B cell (primary cell): ENCODE measurements around the gene BABAM2. TPM values are rescaled to one million over a fixed set of nuclear protein-coding genes. Genes with fewer than 3 reads are reported as not detected.

ENCODE experiments used
- ATAC-seq: fragments of 200-7000 bp; cut with Tn5 transposase; one replicate; pipeline ENCODE4 v1.10.0; 2021; ENCODE audit warnings: low read depth, mild to moderate bottlenecking, moderate number of reproducible peaks, moderate library complexity
- CTCF ChIA-PET: fragments of 350-600 bp; sonication (Branson Sonifier 250); formaldehyde crosslinking; loops from one replicate; lab custom pipeline; 2021; ENCODE audit warnings: antibody characterized with exemption, inconsistent platforms; lab: Charles Lee
- POLR2A ChIA-PET: fragments of 350-600 bp; sonication (Branson Sonifier 250); formaldehyde crosslinking; loops from one replicate; lab custom pipeline; 2021; ENCODE audit warnings: antibody characterized with exemption; lab: Charles Lee
- DNase-seq: peaks from one replicate; pipeline ENCODE4 v3.0.0; 2013
- H2AFZ ChIP-seq: 2 replicates; pipeline ENCODE4 v1.6.1; 2012; ENCODE audit warnings: mild to moderate bottlenecking, low read depth, low read length; ENCODE audit not compliant: insufficient read depth, poor library complexity, severe bottlenecking
- H3K27ac ChIP-seq, 2 donors: 1 replicate in 1 of 2; 2 replicates in 1 of 2; pipeline ENCODE4 v1.5.1; 2012 to 2013; ENCODE audit warnings: low read length in 2 of 2, mild to moderate bottlenecking in 2 of 2, moderate library complexity in 1 of 2
- H3K27me3 ChIP-seq, 4 experiments: fragments of 200-600 bp in 1 of 4; sonication (generic) in 1 of 4; replicated peaks in 1 of 4; 1 replicate in 2 of 4; 2 replicates in 2 of 4; pipeline versions ENCODE4 v1.6.1 to v1.7.0; 2013 to 2016; ENCODE audit warnings: low read length in 3 of 4, mild to moderate bottlenecking in 2 of 4, mixed read lengths in 1 of 4, moderate library complexity in 1 of 4; ENCODE audit not compliant: insufficient read depth in 4 of 4, control insufficient read depth in 3 of 4; ENCODE audit errors: control extremely low read depth in 1 of 4
- H3K36me3 ChIP-seq, 2 experiments: replicated peaks in 1 of 2; 1 replicate in 1 of 2; 2 replicates in 1 of 2; pipeline versions ENCODE4 v1.6.1 to v1.7.1; 2013; ENCODE audit warnings: low read length in 1 of 2; ENCODE audit not compliant: insufficient read depth in 2 of 2, control insufficient read depth in 1 of 2; ENCODE audit errors: control extremely low read depth in 1 of 2, extremely low read depth in 1 of 2
- H3K4me1 ChIP-seq, 2 donors: fragments of 200-600 bp in 1 of 2; sonication (generic) in 1 of 2; 1 replicate in 1 of 2; 2 replicates in 1 of 2; pipeline versions ENCODE4 v1.5.1 to v1.6.1; 2013 to 2017; ENCODE audit warnings: low read length in 2 of 2; ENCODE audit not compliant: control insufficient read depth in 2 of 2, insufficient read depth in 2 of 2
- H3K4me2 ChIP-seq: replicated peaks from 2 replicates; pipeline ENCODE3; 2012; ENCODE audit warnings: mild to moderate bottlenecking, low read depth, low read length; ENCODE audit not compliant: poor library complexity, severe bottlenecking
- H3K4me3 ChIP-seq, 5 experiments: fragments of 200-600 bp in 1 of 5; sonication (generic) in 1 of 5; 1 replicate in 3 of 5; 2 replicates in 2 of 5; pipeline versions ENCODE4 v1.5.1 to v1.7.0; 2011 to 2016; ENCODE audit warnings: low read length in 4 of 5, mild to moderate bottlenecking in 4 of 5, low read depth in 2 of 5, control low read depth in 1 of 5, moderate library complexity in 1 of 5; ENCODE audit not compliant: insufficient read depth in 1 of 5; ENCODE audit errors: control extremely low read depth in 1 of 5, extremely low read depth in 1 of 5
- H3K79me2 ChIP-seq: fragments of 200-600 bp; sonication (generic); one replicate; pipeline ENCODE4 v1.6.0; 2016; ENCODE audit warnings: low read length; ENCODE audit not compliant: control insufficient read depth, insufficient read depth
- H3K9ac ChIP-seq: fragments of 200-600 bp; sonication (generic); 2 replicates; pipeline ENCODE4 v1.6.1; 2017; ENCODE audit warnings: mild to moderate bottlenecking, low read length, moderate library complexity
- H3K9me3 ChIP-seq, 3 donors: one replicate each; pipeline versions ENCODE4 v1.6.1 to v1.7.1; 2013; ENCODE audit warnings: low read length in 2 of 3; ENCODE audit not compliant: control insufficient read depth in 2 of 3, insufficient read depth in 1 of 3; ENCODE audit errors: control extremely low read depth in 1 of 3
- H4K20me1 ChIP-seq: 2 replicates; pipeline ENCODE4 v1.6.0; 2012; ENCODE audit warnings: mild to moderate bottlenecking, low read length; ENCODE audit not compliant: insufficient read depth, control insufficient read depth, poor library complexity, severe bottlenecking
- H3K27ac Mint-ChIP-seq: one replicate; pipeline ENCODE4 v1.8.0; 2021; ENCODE audit warnings: mixed read lengths
- H3K27me3 Mint-ChIP-seq: one replicate; pipeline ENCODE4 v1.8.0; 2021; ENCODE audit warnings: mixed read lengths
- H3K4me1 Mint-ChIP-seq: one replicate; pipeline ENCODE4 v1.8.0; 2021; ENCODE audit warnings: mixed read lengths
- H3K4me3 Mint-ChIP-seq: one replicate; pipeline ENCODE4 v1.8.0; 2021; ENCODE audit warnings: mixed read lengths
- H3K9me3 Mint-ChIP-seq: one replicate; pipeline ENCODE4 v1.8.0; 2022; ENCODE audit warnings: mixed read lengths; ENCODE audit not compliant: insufficient read depth
- CTCF ChIP-seq: fragments of 200-600 bp; IDR thresholded peaks from one replicate; pipeline ENCODE4 v1.8.0; 2022; ENCODE audit warnings: antibody characterized with exemption, mild to moderate bottlenecking
- EZH2 ChIP-seq: IDR thresholded peaks from 2 replicates; pipeline ENCODE4 v1.6.1; 2012; ENCODE audit warnings: borderline replicate concordance, low read depth, mild to moderate bottlenecking, moderate library complexity, low read length; ENCODE audit not compliant: insufficient read depth, poor library complexity, severe bottlenecking
- WGBS: methylation state at CpG from one replicate; pipeline ENCODE4 v1.1.5; 2013; ENCODE audit warnings: missing lambda C conversion rate; ENCODE audit not compliant: insufficient coverage; 5-methylcytosine and 5-hydroxymethylcytosine counted together
- intact Hi-C: fragments of 100-400 bp; cut with micrococcal nuclease; formaldehyde crosslinking; loops from one replicate; pipeline ENCODE4 v1.10.0; 2022
- polyA plus RNA-seq: library from polyadenylated mRNA; depleted of rRNA; stranded (reverse); fragments of >200 nt; gene quantifications from 2 replicates; pipeline ENCODE4 v1.2.3, GENCODE V29; 2012
- total RNA-seq, 2 donors: library from RNA; stranded (reverse); fragments of 120-200 nt in 1 of 2; gene quantifications; 1 replicate in 1 of 2; 2 replicates in 1 of 2; pipeline versions ENCODE4 v1.2.3 to v1.2.4, GENCODE V29; 2013 to 2022

Gene BABAM2
- total and polyA plus RNA-seq, 2 donors (not counting 1 experiment from before 2014, with no cell fraction given): 22.3 to 69.6 TPM

- intact Hi-C loops: no loop called here
- Histone ChIP-seq H3K36me3 (peaks cover 9 to 18% of the 10 kb centered on the region in 2 experiments), H3K4me2 (no peak overlapping the region), H3K27ac (no peak overlapping the region), H3K79me2 (no peaks in the 10 kb centered on the region), H2AFZ (no peak overlapping the region), H3K9me3 (no peaks in the 10 kb centered on the region), H3K4me1 (no peaks in the 10 kb centered on the region), H3K27me3 (no peaks in the 10 kb centered on the region), H4K20me1 (no peaks in the 10 kb centered on the region), H3K9ac (no peak overlapping the region), H3K4me3 (no peak overlapping the region)
- DNase-seq (no peak), ATAC-seq (no peak)
- TF ChIP-seq CTCF (no peak), EZH2 (no peak)
- ChIA-PET POLR2A (interaction anchor here (0.7 kb wide), 1 partner anchor 38 kb away, joined by 3 read pairs; no protein-coding TSS in a partner anchor), CTCF (no interaction called here)
- Mint-ChIP-seq H3K9me3 (no peaks in the 10 kb centered on the region), H3K4me3 (no peak overlapping the region), H3K27ac (no peak overlapping the region), H3K27me3 (no peaks in the 10 kb centered on the region), H3K4me1 (no peaks in the 10 kb centered on the region)
- 100% methylated on average over 1 of the region's 2 CpGs for WGBS
Measured at GRCh38 chr2:28240937-28241336, 350.4 kb downstream of the BABAM2 start.

GRCh38 chr2:28247290-28247689 is 356.8 kb downstream of the BABAM2 start:
- H3K27me3 Mint-ChIP-seq: no peaks in the 10 kb centered on the region
- intact Hi-C loops: no loop called here
- Histone ChIP-seq H3K27me3 (no peaks in the 10 kb centered on the region), H3K79me2 (no peaks in the 10 kb centered on the region), H3K4me1 (peaks cover 0 to 6% of the 10 kb centered on the region in 2 donors), H3K27ac (no peak overlapping the region), H3K9ac (no peak overlapping the region), H2AFZ (no peak overlapping the region), H4K20me1 (no peaks in the 10 kb centered on the region), H3K4me3 (no peak overlapping the region), H3K4me2 (no peak overlapping the region), H3K9me3 (no peaks in the 10 kb centered on the region), H3K36me3 (peaks cover 3 to 7% of the 10 kb centered on the region in 2 experiments)
- H3K27ac Mint-ChIP-seq: no peak overlapping the region
- no CpG with 5 or more reads among the region's 1 CpG for WGBS
- POLR2A ChIA-PET: no interaction called here
- H3K4me1 Mint-ChIP-seq: peaks cover 11% of the 10 kb centered on the region
- no peaks in the 10 kb centered on the region for H3K9me3 Mint-ChIP-seq
- ATAC-seq (no peak), DNase-seq (no peak)
- H3K4me3 Mint-ChIP-seq: no peak overlapping the region
- CTCF ChIA-PET: no interaction called here
- no peak for TF ChIP-seq EZH2
- no peak for TF ChIP-seq CTCF
